ENCODE data around the gene METAP1D.

DNA sequence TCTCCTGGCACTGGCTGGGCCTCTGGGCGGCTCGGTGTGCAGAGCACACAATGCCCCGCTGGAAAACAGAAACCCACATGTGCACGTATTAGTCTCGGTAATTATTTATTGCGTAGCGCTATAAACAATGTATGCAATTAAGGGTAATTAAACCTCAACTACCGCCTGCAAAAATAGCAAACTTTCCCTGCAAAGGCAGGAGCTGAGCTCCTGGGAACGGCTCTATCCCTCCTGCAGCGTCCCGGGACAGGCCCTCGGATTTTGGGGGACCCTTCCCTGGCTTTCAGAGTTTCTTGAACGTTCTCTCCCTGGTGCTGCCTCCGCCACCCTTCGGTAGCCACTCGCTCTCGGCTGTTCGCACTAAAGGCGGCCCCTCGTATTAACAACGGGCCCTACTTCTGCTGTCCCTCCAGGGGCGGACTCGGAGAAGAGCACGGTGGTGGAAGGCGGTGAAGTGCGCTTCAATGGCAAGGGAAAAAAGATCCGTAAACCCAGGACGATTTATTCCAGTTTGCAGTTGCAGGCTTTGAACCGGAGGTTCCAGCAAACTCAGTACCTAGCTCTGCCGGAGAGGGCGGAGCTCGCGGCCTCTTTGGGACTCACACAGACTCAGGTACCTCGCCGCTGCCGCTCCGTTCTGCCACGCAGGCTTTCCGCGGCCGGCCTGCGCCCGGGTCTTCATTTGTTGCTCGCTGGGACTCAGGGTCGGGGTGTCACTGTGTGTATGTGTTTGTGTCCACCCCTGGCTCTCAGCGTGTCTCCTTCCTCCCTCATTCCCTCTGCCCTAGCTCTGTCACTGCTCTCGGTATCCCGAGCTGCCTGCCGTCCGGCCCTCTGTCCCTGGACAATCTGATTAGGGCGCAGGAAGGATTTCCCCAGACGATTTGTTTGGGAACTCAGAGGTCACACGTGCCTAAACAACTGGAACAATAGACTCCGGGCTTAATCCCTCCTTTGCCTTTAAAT, 86.8 kb downstream of the METAP1D start:
- TF ChIP-seq, protein P1, sequence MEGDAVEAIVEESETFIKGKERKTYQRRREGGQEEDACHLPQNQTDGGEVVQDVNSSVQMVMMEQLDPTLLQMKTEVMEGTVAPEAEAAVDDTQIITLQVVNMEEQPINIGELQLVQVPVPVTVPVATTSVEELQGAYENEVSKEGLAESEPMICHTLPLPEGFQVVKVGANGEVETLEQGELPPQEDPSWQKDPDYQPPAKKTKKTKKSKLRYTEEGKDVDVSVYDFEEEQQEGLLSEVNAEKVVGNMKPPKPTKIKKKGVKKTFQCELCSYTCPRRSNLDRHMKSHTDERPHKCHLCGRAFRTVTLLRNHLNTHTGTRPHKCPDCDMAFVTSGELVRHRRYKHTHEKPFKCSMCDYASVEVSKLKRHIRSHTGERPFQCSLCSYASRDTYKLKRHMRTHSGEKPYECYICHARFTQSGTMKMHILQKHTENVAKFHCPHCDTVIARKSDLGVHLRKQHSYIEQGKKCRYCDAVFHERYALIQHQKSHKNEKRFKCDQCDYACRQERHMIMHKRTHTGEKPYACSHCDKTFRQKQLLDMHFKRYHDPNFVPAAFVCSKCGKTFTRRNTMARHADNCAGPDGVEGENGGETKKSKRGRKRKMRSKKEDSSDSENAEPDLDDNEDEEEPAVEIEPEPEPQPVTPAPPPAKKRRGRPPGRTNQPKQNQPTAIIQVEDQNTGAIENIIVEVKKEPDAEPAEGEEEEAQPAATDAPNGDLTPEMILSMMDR (IDR thresholded peaks at IDR 0.05) = no peak
- no peak for TF ChIP-seq POLR2A (IDR thresholded peaks at IDR 0.05)
